NCI-H1092 treated with DMSO at 0.1 percent for 48 hours (cell line): ENCODE data around the gene TNFSF11.

Experiments
- DNase-seq: peaks from one replicate; lab custom pipeline; 2025; lab: John Stamatoyannopoulos, UW

TNFSF11 gene

DNA sequence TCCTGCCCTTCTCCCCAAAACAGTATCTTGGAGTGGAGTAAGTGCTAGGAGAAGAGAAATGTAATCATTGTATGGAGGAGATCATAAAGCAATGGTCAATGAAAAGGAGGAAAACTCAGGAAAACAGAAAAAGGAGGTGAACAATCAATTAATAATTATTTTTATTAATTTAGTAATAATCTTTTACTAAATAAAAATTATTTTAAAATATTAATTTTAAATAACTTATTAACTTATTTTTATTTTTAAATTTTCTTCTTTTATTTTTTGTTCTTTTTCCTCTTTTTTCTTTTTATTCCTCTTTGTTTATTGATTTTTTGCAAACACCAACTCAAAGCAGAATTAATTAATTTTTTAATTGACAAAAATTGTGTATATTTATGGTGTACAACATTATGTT, 80.3 kb downstream of the TNFSF11 start:
- no peak for DNase-seq

DNA sequence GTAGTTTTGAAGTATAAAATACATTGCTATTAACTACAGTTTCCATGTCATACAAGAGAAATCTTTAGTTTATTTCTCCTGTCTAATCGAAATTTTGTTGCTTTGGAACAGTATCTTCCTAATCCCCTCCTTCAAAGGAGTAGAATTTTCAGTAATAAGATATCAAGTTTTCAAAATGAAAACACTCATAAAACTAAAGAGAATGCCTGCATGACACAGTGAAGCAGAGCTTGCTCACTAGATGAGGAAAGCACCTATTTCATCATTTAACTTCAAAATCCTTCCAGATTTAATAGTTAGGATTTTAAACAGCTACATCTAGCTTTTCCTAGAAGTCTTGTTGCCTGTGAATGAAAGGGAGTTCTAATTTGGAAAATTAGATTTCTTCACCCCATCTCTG, 80.8 kb downstream of the TNFSF11 start:
- DNase-seq, result no peak

DNA sequence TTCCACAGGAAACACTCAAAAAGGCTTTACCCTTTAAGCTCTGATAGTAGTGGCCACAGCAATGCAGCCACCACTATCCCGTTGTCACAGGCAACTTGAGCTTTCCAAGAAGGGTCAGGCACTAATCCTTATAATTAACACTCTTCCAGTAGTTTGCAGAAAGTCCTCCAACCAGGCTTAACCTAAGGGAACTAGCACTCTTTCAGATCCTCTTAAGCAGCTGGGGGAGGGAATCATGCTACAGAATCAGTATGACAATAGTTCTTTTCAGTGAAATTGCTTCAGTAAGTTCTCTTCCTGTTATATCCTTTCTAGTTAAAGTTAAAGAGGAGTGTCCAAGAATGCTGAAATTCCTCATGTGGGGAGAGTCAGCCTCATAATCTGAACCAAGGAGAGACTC, 82.2 kb downstream of the TNFSF11 start:
- no peak for DNase-seq

DNA sequence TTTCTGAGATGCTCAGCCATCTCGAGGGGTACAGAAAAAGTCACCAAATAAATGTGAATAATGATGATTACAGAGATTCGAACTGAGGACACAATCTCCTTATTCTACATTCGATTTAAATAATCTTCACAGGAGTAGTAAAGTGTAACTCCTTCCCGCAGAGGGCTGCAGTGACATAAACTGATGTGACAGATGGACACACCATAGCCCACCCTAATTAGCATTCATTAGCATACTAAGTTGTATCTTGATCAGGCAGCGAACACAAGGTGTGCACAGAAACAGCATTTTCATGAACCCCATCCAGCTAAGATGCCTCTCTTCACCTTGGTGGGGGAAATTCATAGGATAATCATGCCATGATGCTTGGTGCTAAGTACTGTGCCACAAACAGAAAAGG, 83.0 kb downstream of the TNFSF11 start:
- DNase-seq, result no peak
